GM23338 (cell line): ENCODE data around the gene MIX23.
"Not testable (repeated sequence)": the region's sequence is repeated elsewhere in the genome, so short reads cannot be mapped to it uniquely, and the experiment has no call there.

Experiments used
- CREB1 ChIP-seq: fragments of 250-450 bp; sonication (Bioruptor Pico); IDR thresholded peaks from 2 replicates; pipeline ENCODE4 v1.5.0; 2020; ENCODE audit warnings: low read depth, mild to moderate bottlenecking, moderate library complexity
- ETS1 ChIP-seq: IDR thresholded peaks from 2 replicates; pipeline ENCODE4 v1.6.1; 2016; ENCODE audit warnings: antibody characterized with exemption
- EZH2 ChIP-seq: fragments of 200-600 bp; sonication (generic); IDR thresholded peaks from one replicate; pipeline ENCODE4 v1.8.0; 2017; ENCODE audit warnings: antibody characterized with exemption, mild to moderate bottlenecking, low read depth; ENCODE audit not compliant: unreplicated experiment
- EZH2phosphoT487 ChIP-seq: fragments of 200-600 bp; sonication (generic); IDR thresholded peaks from one replicate; pipeline ENCODE4 v1.8.1; 2018; ENCODE audit warnings: antibody characterized with exemption; ENCODE audit not compliant: unreplicated experiment
- JUNB ChIP-seq: IDR thresholded peaks from one replicate; pipeline ENCODE4 v1.6.1; 2016; ENCODE audit warnings: antibody characterized with exemption; ENCODE audit not compliant: unreplicated experiment
- NANOG ChIP-seq: IDR thresholded peaks from 2 replicates; pipeline ENCODE4 v1.6.1; 2016; ENCODE audit warnings: antibody characterized with exemption, borderline replicate concordance
- POLR2AphosphoS5 ChIP-seq: IDR thresholded peaks from 2 replicates; pipeline ENCODE4 v1.6.1; 2016; ENCODE audit warnings: antibody characterized with exemption, low read depth
- ZNF331 ChIP-seq: fragments of 250-450 bp; sonication (Bioruptor Pico); IDR thresholded peaks from 2 replicates; pipeline ENCODE4 v1.5.0; 2020; ENCODE audit warnings: low read depth, mild to moderate bottlenecking, moderate library complexity
- TF ChIP-seq, protein P1 (sequence below), 2 experiments: fragments of 200-600 bp in 1 of 2; sonication (generic) in 1 of 2; conservative IDR thresholded peaks; 2 replicates each; pipeline versions ENCODE4 v1.5.1 to v1.6.1; 2016 to 2017; ENCODE audit warnings: antibody characterized with exemption in 2 of 2, low read depth in 2 of 2, mild to moderate bottlenecking in 2 of 2, moderate library complexity in 1 of 2
- TF ChIP-seq, protein P2 (sequence below): IDR thresholded peaks from one replicate; pipeline ENCODE4 v1.6.1; 2018; ENCODE audit warnings: antibody characterized with exemption; ENCODE audit not compliant: unreplicated experiment

DNA sequence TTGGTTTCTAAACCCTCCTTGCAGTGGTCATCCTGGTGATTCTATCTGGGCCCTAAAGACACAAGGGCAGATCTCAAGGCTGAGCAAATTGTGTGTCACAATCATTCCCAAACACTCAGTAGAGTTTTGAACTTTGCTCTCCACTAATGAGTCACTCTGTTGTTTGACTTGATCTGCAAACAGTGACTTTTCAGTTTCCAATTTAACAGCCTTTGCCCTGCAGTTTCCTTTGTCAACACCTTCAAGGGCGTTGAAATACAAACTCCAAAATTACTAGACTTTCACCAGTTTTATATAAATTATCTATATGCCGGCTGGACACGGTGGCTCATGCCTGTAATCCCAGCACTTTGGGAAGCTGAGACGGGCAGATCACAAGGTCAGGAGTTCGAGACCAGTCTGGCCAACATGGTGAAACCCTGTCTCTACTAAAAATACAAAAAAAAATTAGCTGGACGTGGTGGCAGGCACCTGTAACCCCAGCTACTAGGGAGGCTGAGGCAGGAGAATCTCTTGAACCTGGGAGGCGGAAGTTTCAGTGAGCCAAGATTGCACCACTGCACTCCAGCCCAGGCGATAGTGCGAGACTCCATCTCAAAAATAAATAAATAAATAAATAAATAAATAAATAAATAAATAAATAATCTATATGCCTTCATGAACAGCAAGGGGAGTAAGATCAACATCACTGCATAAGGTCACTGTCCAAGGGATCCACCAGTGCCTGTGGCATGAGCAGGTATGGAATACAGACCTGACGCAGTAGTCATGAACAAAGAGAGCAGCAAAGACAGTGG lies 17.3 kb downstream of the MIX23 start:
- TF ChIP-seq, protein P1, sequence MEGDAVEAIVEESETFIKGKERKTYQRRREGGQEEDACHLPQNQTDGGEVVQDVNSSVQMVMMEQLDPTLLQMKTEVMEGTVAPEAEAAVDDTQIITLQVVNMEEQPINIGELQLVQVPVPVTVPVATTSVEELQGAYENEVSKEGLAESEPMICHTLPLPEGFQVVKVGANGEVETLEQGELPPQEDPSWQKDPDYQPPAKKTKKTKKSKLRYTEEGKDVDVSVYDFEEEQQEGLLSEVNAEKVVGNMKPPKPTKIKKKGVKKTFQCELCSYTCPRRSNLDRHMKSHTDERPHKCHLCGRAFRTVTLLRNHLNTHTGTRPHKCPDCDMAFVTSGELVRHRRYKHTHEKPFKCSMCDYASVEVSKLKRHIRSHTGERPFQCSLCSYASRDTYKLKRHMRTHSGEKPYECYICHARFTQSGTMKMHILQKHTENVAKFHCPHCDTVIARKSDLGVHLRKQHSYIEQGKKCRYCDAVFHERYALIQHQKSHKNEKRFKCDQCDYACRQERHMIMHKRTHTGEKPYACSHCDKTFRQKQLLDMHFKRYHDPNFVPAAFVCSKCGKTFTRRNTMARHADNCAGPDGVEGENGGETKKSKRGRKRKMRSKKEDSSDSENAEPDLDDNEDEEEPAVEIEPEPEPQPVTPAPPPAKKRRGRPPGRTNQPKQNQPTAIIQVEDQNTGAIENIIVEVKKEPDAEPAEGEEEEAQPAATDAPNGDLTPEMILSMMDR (conservative IDR thresholded peaks at IDR 0.05; ENCODE audit: low read depth in 2 of 2), result not testable (repeated sequence)
- TF ChIP-seq JUNB; CREB1 (CRISPR knock-in tag); ZNF331 (CRISPR knock-in tag); POLR2AphosphoS5; EZH2; EZH2phosphoT487; NANOG; ETS1: not testable (repeated sequence)
- TF ChIP-seq, protein P2, sequence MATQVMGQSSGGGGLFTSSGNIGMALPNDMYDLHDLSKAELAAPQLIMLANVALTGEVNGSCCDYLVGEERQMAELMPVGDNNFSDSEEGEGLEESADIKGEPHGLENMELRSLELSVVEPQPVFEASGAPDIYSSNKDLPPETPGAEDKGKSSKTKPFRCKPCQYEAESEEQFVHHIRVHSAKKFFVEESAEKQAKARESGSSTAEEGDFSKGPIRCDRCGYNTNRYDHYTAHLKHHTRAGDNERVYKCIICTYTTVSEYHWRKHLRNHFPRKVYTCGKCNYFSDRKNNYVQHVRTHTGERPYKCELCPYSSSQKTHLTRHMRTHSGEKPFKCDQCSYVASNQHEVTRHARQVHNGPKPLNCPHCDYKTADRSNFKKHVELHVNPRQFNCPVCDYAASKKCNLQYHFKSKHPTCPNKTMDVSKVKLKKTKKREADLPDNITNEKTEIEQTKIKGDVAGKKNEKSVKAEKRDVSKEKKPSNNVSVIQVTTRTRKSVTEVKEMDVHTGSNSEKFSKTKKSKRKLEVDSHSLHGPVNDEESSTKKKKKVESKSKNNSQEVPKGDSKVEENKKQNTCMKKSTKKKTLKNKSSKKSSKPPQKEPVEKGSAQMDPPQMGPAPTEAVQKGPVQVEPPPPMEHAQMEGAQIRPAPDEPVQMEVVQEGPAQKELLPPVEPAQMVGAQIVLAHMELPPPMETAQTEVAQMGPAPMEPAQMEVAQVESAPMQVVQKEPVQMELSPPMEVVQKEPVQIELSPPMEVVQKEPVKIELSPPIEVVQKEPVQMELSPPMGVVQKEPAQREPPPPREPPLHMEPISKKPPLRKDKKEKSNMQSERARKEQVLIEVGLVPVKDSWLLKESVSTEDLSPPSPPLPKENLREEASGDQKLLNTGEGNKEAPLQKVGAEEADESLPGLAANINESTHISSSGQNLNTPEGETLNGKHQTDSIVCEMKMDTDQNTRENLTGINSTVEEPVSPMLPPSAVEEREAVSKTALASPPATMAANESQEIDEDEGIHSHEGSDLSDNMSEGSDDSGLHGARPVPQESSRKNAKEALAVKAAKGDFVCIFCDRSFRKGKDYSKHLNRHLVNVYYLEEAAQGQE, result not testable (repeated sequence)
